IPS-18c (cell line): Measurements from ENCODE around the gene TMCC2.

Source experiments
- H3K4me3 ChIP-seq: 2 replicates; pipeline ENCODE4 v1.7.0; 2013; ENCODE audit warnings: low read depth, mild to moderate bottlenecking, low read length, moderate library complexity; ENCODE audit not compliant: insufficient read depth
- H3K9me3 ChIP-seq: one replicate; pipeline ENCODE4 v1.6.1; 2013; ENCODE audit warnings: mild to moderate bottlenecking, low read length, moderate library complexity; ENCODE audit not compliant: control insufficient read depth, insufficient read depth

Gene TMCC2

DNA sequence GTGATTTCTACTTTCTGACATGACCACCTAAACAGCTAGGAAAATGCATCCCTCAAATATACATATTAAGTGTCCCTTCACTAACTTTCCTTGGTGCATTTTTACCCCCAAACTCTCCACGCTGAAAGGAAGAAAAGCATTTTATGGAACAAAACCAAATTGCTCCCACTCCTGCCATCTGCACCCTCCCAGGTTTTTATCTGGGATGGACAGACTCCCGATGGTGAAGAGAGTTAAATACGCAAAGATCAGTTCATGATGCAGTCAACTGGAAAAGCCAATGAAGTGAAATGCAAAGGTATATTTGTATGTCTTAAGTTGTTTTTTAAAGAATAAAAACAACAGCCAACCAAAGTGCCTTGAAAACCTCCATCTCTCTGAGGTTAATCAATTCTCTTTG is 18.9 kb upstream of the TMCC2 start:
- H3K4me3 ChIP-seq = no peak overlapping the region

DNA sequence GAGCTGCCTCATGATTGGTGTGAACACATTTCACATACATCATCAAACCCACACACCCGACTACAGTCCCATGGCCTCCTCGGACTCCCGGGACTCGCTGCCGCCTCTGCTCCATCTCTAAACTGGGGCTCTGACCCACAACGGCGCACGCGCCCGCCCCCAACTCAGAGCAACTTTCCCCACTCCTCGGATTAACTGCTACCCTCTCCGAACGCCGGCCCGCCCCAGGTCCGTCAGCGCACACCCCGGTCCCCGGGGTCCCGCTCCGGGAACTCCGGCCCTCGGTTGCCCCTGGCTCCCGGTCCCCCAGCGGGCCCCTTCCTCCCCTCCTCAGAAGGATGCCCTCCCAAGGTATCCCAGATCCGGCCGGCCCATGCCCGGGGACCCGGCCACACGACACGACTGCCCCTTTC is 17.0 kb upstream of the TMCC2 start:
- H3K9me3 ChIP-seq = no peaks in the 10 kb centered on the region
- H3K4me3 ChIP-seq = peak overlapping the region; percentile 92

More for the DNA sequence above, 18.9 kb upstream of the TMCC2 start:
- no peaks in the 10 kb centered on the region for H3K9me3 ChIP-seq

DNA sequence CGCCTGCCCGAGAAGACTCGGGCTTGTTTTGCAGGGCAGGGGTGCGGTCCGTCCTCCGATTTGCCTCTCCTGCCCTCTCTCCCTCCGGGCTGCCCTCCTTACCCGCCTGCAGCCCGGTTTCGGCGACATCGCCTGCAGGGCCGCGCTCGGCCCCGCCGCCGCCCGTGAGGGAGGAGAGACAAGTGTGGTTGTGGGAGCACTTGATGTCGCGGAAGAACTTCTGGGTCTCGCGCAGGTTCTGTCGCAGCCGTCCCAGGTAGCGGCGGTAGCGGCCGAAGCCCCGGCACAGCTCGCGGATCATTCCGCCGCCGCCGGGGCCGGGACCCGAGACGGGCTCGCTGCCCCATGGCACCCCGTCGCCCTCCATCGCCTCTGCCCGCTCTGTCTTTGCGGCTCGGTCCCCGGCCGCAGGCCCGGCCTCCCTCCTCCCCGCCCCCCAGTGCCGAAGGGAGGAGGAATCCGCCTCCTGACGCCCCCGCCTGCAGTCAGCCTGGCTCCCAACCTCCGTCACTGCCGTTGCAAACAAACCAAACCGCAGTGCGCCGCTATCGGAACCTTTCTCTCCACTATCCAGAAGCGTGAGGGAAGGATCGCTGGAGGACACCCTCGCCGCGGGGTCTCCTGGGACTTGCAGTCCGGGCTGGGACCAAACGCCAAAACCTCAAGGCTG is 16.4 kb upstream of the TMCC2 start, which contains the start of gene DSTYK:
Gene DSTYK, minus strand, starts transcription at position 534 of the 670 bp plus-strand sequence. Its CDS starts 167 bp downstream, at position 367.
- H3K9me3 ChIP-seq = no peaks in the 10 kb centered on the region
- peak within 1 kb of the TSS; percentile 92 for H3K4me3 ChIP-seq

DNA sequence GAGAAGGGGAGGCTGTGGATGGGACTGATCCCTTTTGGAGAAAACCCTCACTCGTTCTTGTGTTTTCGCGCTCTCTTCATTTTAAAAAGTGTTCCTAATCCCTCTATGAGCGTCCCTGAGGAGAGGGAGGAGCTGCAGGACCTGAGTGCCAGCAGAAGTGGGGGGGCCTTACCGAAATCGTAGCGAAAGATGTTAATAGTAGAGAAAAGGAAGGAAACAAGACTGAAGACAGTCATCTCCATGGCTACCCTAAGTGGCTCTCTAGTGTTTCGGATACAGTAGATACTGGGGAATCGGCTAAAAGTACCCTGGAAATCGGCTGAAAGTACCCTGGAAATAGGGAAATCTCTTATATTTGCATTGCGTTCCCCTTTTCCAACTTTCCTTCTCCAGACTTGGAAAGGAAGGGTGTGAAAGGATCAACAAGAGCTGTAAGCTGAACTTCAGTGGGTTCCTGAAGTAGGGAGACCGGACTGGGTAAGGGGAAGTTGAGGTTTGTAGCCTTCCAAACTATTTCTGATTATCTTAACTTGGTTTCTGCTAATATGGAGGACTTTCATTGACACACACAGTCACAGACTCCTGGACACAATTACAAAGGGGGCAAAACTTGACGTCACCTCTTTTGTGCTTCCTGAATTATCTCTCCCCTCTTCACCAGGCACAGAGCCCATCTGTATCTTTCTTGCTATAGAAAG is 15.8 kb upstream of the TMCC2 start:
- Histone ChIP-seq H3K4me3 (no peak overlapping the region; the same call in 1 of the 2 replicates), H3K9me3 (no peaks in the 10 kb centered on the region)

DNA sequence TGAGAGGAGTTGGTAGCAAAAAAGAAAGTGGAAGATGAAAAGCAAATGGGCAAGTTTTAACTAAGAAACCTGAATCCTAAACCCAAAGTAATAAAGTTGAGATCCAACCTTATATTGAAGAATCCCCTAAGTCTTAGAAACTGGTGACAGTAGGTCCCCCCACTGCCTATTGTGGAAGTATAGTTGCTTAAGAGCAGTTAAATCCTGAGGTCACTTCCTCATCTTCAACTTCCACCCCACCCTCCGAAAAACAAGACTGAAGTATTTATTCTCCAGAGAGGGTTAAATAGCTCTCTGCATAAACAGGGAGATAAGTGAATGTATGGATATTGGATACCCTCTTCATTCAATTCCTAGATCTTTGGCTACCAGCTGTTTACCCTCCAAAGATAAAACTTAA is 13.0 kb upstream of the TMCC2 start:
- Histone ChIP-seq H3K4me3 (no peak overlapping the region), H3K9me3 (no peaks in the 10 kb centered on the region)

DNA sequence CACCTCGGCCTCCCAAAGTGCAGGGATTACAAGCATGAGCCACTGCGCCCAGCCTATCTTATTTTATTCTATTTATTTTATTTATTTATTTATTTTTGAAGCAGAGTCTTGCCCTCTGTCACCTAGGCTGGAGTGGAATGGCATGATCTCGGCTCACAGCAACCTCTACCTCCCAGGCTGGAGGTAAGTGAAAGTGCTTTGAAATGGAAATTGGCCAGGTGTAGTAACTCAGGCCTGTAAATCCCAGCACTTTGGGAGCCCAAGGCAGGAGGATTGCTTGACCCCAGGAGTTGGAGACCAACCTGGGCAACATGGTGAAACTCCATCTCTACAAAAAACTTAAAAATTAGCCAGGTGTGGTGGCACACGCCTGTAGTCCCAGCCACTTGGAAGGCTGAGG is 11.2 kb upstream of the TMCC2 start:
- no peak overlapping the region for H3K4me3 ChIP-seq
- no peaks in the 10 kb centered on the region for H3K9me3 ChIP-seq

DNA sequence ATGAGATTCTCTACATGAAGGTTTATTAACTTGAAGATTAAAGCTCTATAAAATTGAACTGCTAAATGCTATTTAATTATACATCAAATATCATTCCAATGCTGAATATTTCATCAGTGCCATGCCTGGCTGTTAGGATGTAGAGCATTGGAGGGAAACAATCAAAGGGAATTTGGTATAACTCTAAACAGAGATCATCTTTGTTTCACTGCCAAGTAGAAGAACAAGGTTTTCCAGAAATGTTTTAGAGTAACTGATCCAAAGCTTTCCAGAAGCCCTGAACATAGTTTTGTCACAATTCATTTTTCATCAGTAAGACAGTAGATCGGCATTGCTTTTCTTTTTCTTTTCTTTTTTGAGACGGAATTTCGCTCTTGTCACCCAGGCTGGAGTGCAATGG is 10.3 kb upstream of the TMCC2 start:
- H3K4me3 ChIP-seq = no peak overlapping the region
- H3K9me3 ChIP-seq = no peaks in the 10 kb centered on the region

DNA sequence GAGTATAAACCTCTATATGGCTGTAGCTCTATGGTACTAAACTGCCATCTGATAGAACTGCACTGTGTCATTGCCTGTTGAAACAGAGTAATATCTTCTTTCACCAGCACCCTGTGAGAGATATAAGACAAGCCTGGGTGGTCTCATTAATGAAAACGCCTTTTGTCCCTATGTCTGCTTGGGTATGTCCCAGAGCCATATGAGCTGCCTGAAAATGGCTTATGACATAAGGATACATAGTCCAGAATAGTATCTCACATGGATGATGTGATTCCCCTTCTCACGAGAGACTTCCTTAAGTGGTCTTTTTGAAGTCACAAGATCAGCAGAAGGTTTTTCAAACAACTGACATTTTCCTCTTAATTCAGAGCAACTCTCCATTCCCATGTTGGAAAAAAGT is 7.3 kb upstream of the TMCC2 start:
- H3K9me3 ChIP-seq = no peaks in the 10 kb centered on the region
- H3K4me3 ChIP-seq = no peak overlapping the region

DNA sequence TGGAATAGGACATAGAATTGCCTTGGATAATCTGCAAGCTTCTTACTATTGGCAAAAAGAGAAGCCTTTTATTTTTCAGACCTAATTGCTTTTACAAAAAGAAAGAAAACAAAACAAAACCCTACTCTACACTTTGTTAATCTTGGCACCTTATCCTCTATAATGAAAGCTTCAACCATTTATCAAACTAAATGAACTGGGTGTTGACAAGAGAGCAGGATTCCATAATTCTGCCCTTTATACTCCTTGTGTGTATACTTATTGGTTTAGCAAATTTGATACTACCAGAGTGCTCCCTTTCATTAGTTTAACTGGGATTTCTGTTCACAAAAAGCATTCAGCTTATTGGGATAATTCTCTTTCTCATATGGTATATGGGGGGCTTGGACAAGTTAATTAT is 3.0 kb upstream of the TMCC2 start:
- Histone ChIP-seq H3K4me3 (no peak overlapping the region), H3K9me3 (no peaks in the 10 kb centered on the region)

DNA sequence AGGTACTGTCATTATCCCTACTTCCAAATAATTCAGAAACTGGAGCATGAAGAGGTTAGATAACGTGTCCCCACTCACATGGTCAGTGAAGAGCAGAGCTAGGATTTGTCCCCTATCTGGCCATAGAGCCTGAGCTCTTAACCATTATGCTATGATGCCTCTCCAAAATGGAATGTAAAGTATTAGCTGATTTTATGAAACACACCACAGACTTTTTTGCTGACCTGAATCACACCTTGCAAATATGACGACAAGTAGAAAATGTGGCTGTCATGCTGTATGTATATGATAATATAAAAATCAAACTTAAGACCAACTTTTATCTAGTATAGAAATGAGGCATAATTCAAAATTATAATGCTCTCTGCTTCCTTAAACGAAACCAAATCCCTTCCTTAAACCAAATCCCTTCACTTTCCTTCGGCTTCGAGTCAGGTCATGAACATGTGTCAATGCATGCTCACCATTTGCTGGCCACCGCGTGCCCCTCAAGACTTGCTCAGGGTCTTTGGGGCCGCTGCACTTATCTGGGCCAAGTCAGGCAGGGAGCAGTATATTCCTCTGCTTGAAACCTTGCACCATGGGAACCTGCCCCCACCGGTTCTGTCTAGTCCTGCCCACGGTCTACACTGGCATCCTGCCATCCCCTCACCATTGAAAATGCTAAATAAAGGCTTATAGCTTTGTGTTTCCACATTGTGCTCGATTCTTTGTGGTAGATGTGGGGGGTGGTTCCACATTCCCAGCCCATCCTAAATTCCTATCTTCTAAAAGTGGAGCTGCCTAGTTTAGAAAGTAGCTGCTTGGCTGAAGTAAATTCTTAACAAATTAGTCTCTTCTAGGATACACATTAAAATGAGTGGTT is 1.6 kb upstream of the TMCC2 start:
- H3K4me3 ChIP-seq = no peak overlapping the region
- H3K9me3 ChIP-seq = no peaks in the 10 kb centered on the region

DNA sequence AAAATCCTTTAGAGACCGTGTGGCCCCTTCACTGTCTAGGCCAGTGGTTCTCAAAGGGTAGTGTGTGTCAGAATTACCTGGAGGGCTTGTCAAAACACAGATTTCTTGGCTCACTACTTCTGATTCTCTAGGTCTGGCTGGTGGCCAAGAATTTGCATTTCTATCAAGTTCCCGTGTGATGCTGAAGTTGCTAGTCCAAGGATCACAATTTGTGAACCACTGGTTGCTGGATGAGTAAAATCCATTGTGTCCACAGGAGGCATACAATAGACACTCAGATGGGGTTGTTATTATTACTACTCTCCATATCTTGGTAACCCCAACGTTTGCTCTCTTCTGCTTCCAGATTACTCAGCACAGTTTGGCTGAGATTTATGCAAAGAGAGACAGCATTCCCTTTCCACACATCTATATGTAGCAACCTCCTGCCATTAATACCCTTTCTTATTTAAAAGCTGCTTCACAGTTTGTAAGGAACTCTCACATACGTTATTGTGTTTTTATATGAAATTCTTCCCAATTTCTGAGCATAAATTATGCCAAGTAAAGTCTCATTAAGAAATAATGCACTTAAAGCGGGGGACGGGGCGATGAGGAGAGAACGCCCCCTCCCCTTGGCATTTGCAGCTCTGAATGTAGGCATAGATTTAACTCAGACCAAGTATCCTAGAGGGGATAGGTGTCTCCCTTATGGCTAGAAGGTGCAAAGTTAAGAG is 720 bp upstream of the TMCC2 start:
- H3K4me3 ChIP-seq = peak overlapping the region; percentile 48
- H3K9me3 ChIP-seq = no peaks in the 10 kb centered on the region

DNA sequence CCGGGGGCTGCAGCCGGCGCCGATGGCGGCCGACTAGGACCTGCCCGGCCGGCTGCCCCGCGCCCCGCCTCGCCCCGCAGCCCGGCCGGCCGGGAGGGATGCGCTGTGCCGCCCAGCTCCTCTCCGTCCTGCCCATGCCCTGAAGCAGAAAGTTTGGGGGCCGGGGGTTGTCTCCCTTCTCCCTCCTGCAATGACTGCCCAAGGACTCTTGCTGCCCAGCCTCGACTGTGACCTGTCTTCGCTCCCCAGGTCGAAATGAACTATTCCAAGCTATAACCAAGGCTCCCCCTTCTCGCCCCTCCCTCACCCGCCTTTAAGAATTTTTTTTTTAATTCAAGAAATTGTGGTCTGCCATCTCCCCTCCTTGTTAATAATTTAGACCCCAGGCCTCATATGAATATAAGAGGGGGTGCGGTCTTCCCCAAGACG is 361 bp downstream of the TMCC2 start:
- no peaks in the 10 kb centered on the region for H3K9me3 ChIP-seq
- peak overlapping the region; percentile 76 for H3K4me3 ChIP-seq

DNA sequence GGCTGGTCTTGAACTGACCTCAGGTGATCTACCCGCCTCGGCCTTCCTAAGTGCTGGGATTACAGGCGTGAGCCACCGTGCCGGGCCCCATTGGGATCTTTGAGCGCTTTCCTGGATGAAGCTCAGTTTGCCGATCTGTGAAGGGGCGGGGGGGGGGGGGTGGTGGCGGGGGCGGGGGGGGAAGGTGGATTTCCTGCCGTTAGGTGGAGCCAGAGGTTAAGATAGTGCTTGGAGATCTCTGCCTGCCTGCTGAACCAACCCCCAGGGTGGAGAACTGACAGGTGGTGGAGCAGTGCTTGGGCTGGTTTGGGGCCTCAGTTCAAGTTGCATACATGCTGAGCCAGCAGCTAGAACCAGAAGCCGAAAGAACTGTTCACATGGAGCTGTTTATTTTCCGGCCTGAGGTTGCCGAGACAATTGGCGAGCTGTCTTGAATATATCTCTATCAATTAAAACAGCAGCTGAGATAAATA is 1.7 kb downstream of the TMCC2 start:
- Histone ChIP-seq H3K9me3 (no peaks in the 10 kb centered on the region), H3K4me3 (peak overlapping the region; percentile 76; the same call in 1 of the 2 replicates)

DNA sequence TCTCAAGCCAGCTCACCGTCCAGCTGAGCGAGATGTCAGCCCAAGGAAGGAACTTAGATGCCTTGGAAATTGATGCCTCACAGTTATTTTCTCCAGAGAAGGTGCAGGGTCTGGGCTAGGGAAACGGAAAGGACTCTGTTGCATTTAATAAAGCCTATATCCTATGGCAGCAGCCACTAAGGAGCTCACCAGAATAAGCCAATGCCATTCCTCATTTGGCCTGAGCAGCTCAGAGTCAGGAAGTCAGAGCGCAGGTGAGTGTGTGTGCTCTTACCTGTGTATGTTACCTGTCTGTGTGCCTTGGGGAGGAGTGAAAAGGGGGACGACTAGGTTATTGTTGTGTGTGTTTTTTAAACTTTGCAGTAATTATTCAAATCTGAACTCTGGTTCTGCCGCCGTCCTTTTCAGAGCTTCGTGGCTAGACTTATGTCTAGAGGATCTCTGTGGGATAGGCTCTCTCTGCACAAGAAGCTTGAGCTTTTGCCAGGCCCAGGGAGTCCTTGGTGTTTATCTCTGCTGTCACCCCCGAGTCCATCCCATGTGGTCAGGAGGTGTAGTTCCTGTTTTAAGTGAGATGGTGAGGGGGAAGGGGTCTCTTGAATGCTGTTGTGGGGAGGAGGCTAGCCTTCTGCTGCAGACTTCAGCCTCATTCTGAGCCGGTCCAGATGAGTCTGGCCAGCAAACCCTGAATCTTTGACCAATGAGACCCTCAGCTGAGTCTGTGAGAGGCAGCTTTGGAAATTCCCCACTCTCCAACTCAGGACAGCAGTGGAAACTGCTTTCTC is 2.4 kb downstream of the TMCC2 start:
- no peaks in the 10 kb centered on the region for H3K9me3 ChIP-seq
- no peak overlapping the region for H3K4me3 ChIP-seq

DNA sequence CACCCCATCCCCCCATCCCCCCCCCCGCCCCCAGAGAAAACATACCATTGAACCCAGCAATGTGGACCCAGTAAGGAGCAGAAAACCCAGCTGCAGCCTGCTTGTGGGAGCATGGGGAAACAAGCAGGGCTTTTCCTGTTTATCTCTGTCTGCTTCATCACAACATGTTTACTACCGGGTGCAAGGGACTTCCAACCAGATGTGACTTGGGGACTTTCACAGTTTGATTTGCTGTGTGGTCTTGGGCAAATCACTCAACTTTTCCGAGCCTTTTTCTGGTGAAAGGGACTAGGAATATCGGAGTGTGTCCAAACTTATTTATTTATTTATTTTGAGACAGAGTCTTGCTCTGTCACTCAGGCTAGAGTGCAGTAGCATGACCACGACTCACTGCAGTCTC is 3.2 kb downstream of the TMCC2 start:
- Histone ChIP-seq H3K9me3 (no peaks in the 10 kb centered on the region), H3K4me3 (no peak overlapping the region)

DNA sequence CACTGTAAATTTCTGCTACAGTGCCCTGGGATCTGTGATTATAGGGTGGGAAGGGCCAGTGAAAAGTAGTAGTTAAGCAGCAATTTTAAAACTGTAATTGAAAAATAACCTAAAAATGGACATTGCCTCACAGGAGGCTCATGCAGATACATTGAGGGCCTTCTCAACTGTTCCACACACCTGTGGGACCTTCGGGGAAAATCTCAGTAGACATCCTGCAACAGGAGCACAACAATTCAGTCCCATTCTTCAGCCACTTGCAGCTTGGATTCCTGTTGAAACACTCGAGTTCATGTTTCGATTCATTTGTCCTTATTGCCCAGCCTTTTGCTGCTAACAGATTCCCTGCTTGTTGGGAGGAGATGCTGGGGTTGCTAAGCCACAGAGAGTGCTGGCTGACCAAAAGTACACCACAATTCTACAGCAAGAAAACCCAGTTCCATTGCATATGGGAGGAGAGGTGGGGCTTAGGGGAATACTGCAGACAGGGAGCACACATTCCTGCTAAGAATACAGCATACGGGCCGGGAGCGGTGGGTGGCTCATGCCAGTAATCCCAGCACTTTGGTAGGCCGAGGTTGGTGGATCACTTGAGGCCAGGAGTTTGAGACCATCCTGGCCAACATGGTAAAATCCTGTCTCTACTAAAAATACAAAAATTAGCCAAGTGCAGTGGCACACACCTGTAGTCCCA is 4.5 kb downstream of the TMCC2 start:
- Histone ChIP-seq H3K4me3 (no peak overlapping the region), H3K9me3 (no peaks in the 10 kb centered on the region)
